DND-41 (cell line): ENCODE data around the gene WDPCP.

ENCODE experiments used
- ATAC-seq: fragments of 200-7000 bp; cut with Tn5 transposase; 3 replicates; pipeline ENCODE4 v1.9.1; 2021; ENCODE audit warnings: low read depth; ENCODE audit not compliant: insufficient read depth
- DNase-seq: peaks from one replicate; pipeline ENCODE4 v3.0.0-alpha.2; 2020
- H2AFZ ChIP-seq: 2 replicates; pipeline ENCODE4 v1.6.0; 2012; ENCODE audit warnings: low read depth, low read length
- H3K27ac ChIP-seq: 2 replicates; pipeline ENCODE4 v1.5.1; 2012; ENCODE audit warnings: low read length, inconsistent platforms
- H3K27me3 ChIP-seq: fragments of 200-600 bp; sonication (generic); 2 replicates; pipeline ENCODE4 v1.6.0; 2012; ENCODE audit warnings: low read length, mild to moderate bottlenecking, inconsistent platforms; ENCODE audit not compliant: insufficient read depth, poor library complexity
- H3K36me3 ChIP-seq: 2 replicates; pipeline ENCODE4 v1.5.1; 2012; ENCODE audit warnings: low read length, inconsistent platforms; ENCODE audit not compliant: insufficient read depth
- H3K4me1 ChIP-seq: 2 replicates; pipeline ENCODE4 v1.5.1; 2012; ENCODE audit warnings: mild to moderate bottlenecking, low read length; ENCODE audit not compliant: insufficient read depth
- H3K4me2 ChIP-seq: 2 replicates; pipeline ENCODE4 v1.6.0; 2012; ENCODE audit warnings: mild to moderate bottlenecking, moderate library complexity, low read length, inconsistent platforms; ENCODE audit not compliant: insufficient read depth
- H3K4me3 ChIP-seq, 2 experiments: fragments of 200-600 bp in 1 of 2; shearing (Covaris generic) in 1 of 2; 2 replicates each; pipeline ENCODE4 v1.5.1; 2012 to 2016; ENCODE audit warnings: inconsistent platforms in 2 of 2, low read length in 2 of 2, mild to moderate bottlenecking in 2 of 2, low read depth in 1 of 2, moderate library complexity in 1 of 2
- H3K79me2 ChIP-seq: 2 replicates; pipeline ENCODE4 v1.6.0; 2012; ENCODE audit warnings: low read length, inconsistent platforms; ENCODE audit not compliant: insufficient read depth
- H3K9ac ChIP-seq: 2 replicates; pipeline ENCODE4 v1.6.0; 2012; ENCODE audit warnings: low read depth, mild to moderate bottlenecking, inconsistent platforms, low read length, moderate library complexity
- H3K9me3 ChIP-seq: 2 replicates; pipeline ENCODE4 v1.5.1; 2012; ENCODE audit warnings: low read length, moderate library complexity, mild to moderate bottlenecking, inconsistent platforms; ENCODE audit not compliant: insufficient read depth, severe bottlenecking
- H4K20me1 ChIP-seq: 2 replicates; pipeline ENCODE4 v1.6.0; 2012; ENCODE audit warnings: low read length; ENCODE audit not compliant: insufficient read depth
- CTCF ChIP-seq: IDR thresholded peaks from 2 replicates; pipeline ENCODE4 v1.5.1; 2012; ENCODE audit warnings: borderline replicate concordance, low read length, moderate library complexity, mild to moderate bottlenecking; ENCODE audit not compliant: poor library complexity, severe bottlenecking; ENCODE audit errors: extremely low read depth
- EZH2 ChIP-seq: IDR thresholded peaks from 3 replicates; pipeline ENCODE4 v1.6.1; 2012; ENCODE audit warnings: borderline replicate concordance, low read depth, mild to moderate bottlenecking, moderate library complexity, low read length, inconsistent platforms; ENCODE audit not compliant: severe bottlenecking

Gene WDPCP

GRCh38 chr2:63590626-63591408, 2.5 kb upstream of the WDPCP start:
- no peaks in the 10 kb centered on the region for H3K9me3 ChIP-seq
- no peak for TF ChIP-seq EZH2
- TF ChIP-seq CTCF = no peak
- ATAC-seq (no peak), DNase-seq (no peak)
- H3K27me3 ChIP-seq = no peaks in the 10 kb centered on the region
- H3K4me3 ChIP-seq = 0 out of 4 replicates have a peak overlapping the region, but pooled peaks of 1 of the 2 experiments have one; percentile 78
- H4K20me1 ChIP-seq = peaks cover 12% of the 10 kb centered on the region; the same call in 1 of the 2 replicates
- peaks cover 40% of the 10 kb centered on the region for H3K36me3 ChIP-seq
- H2AFZ ChIP-seq = no peak overlapping the region
- no peak overlapping the region for H3K9ac ChIP-seq
- H3K79me2 ChIP-seq = peaks cover 92% of the 10 kb centered on the region
- H3K27ac ChIP-seq = no peak overlapping the region
- peaks cover 46% of the 10 kb centered on the region for H3K4me1 ChIP-seq
- peak overlapping the region; percentile 88; the same call in 1 of the 2 replicates for H3K4me2 ChIP-seq

- Histone ChIP-seq H3K27me3 (no peaks in the 10 kb centered on the region), H3K27ac (peak overlapping the region; percentile 88), H3K4me3 (peak overlapping the region; percentile 78 to 80), H3K4me1 (peaks cover 51% of the 10 kb centered on the region), H4K20me1 (peaks cover 12% of the 10 kb centered on the region; the same call in 1 of the 2 replicates), H3K79me2 (peaks cover 91% of the 10 kb centered on the region), H3K4me2 (peak overlapping the region; percentile 88), H3K9ac (peak overlapping the region; percentile 79), H2AFZ (peak overlapping the region; percentile 84), H3K9me3 (no peaks in the 10 kb centered on the region), H3K36me3 (peaks cover 26% of the 10 kb centered on the region)
- TF ChIP-seq CTCF (peak; percentile 6), EZH2 (no peak)
- ATAC-seq (peak; percentile 4; the same call in 2 of the 3 replicates), DNase-seq (no peak)
These were observed 1.1 kb upstream of the WDPCP start for GRCh38 chr2:63589148-63589958.

- Histone ChIP-seq H3K4me1 (peaks cover 47% of the 10 kb centered on the region), H4K20me1 (peaks cover 12% of the 10 kb centered on the region; the same call in 1 of the 2 replicates), H3K4me3 (peak overlapping the region; percentile 78 to 81), H3K27ac (peak overlapping the region; percentile 86), H3K9ac (peak overlapping the region; percentile 79), H3K9me3 (no peaks in the 10 kb centered on the region), H3K36me3 (peaks cover 12% of the 10 kb centered on the region), H3K79me2 (peaks cover 86% of the 10 kb centered on the region), H3K27me3 (no peaks in the 10 kb centered on the region), H3K4me2 (peak overlapping the region; percentile 96), H2AFZ (peak overlapping the region; percentile 93)
- peak; percentile 0; the same call in 1 of the 3 replicates for ATAC-seq
- TF ChIP-seq EZH2 = no peak
- no peak for DNase-seq
These were observed 378 bp downstream of the WDPCP start for GRCh38 chr2:63587814-63588384.
